NCI-H2196 (cell line): ENCODE measurements around the gene LARP4.
A peak's percentile ranks its signal among the peaks of the same experiment; 100 is the strongest.
"Not testable (repeated sequence)": the region's sequence is repeated elsewhere in the genome, so short reads cannot be mapped to it uniquely, and the experiment has no call there.

Source experiments
- DNase-seq: peaks from one replicate; lab custom pipeline; 2025; ENCODE audit not compliant: unreplicated experiment; lab: John Stamatoyannopoulos, UW

Gene LARP4

GRCh38 chr12:50400638-50401499, at the start of gene LARP4:
Gene LARP4, plus strand, starts transcription at chr12:50400885. Its CDS starts 126 bp downstream, at chr12:50401011.
- DNase-seq, result peak; percentile 95

- DNase-seq, result peak; percentile 27
Measured at GRCh38 chr12:50351120-50352043, 49.3 kb upstream of the LARP4 start.

GRCh38 chr12:50353404-50353803, 47.3 kb upstream of the LARP4 start:
- DNase-seq, result no peak

GRCh38 chr12:50353869-50354593, 46.7 kb upstream of the LARP4 start:
- no peak for DNase-seq

- DNase-seq, result no peak
Measured at GRCh38 chr12:50354908-50355307, 45.8 kb upstream of the LARP4 start.

GRCh38 chr12:50355365-50355764, 45.3 kb upstream of the LARP4 start:
- DNase-seq, result no peak

GRCh38 chr12:50362671-50363070, 38.0 kb upstream of the LARP4 start:
- DNase-seq, result no peak

- DNase-seq, result no peak
Measured at GRCh38 chr12:50363141-50363540, 37.5 kb upstream of the LARP4 start.

- DNase-seq, result no peak
Measured at GRCh38 chr12:50365709-50366406, 34.8 kb upstream of the LARP4 start.

GRCh38 chr12:50370672-50371071, 30.0 kb upstream of the LARP4 start:
- not testable (repeated sequence) for DNase-seq

- no peak for DNase-seq
Measured at GRCh38 chr12:50375802-50376201, 24.9 kb upstream of the LARP4 start.

- DNase-seq, result no peak
Measured at GRCh38 chr12:50380761-50381325, 19.8 kb upstream of the LARP4 start.

- peak; percentile 26 for DNase-seq
Measured at GRCh38 chr12:50387487-50387886, 13.2 kb upstream of the LARP4 start.

- DNase-seq, result peak; percentile 22
Measured at GRCh38 chr12:50387972-50388478, 12.7 kb upstream of the LARP4 start.

- not testable (repeated sequence) for DNase-seq
Measured at GRCh38 chr12:50388793-50389192, 11.9 kb upstream of the LARP4 start.

GRCh38 chr12:50390316-50390741, 10.4 kb upstream of the LARP4 start:
- DNase-seq, result no peak

GRCh38 chr12:50394469-50395029, 6.1 kb upstream of the LARP4 start:
- no peak for DNase-seq

- DNase-seq, result no peak
Measured at GRCh38 chr12:50397117-50397650, 3.5 kb upstream of the LARP4 start.

- no peak for DNase-seq
Measured at GRCh38 chr12:50398931-50399330, 1.8 kb upstream of the LARP4 start.
